ENCODE results near the gene HEXIM2. TPM values are rescaled to one million over a fixed set of nuclear protein-coding genes. Genes with fewer than 3 reads are reported as not detected.
A peak's percentile ranks its signal among the peaks of the same experiment; 100 is the strongest.

HEXIM2 gene
- total RNA-seq, 1 experiment from 2014 or later, result 11.9 TPM

DNA sequence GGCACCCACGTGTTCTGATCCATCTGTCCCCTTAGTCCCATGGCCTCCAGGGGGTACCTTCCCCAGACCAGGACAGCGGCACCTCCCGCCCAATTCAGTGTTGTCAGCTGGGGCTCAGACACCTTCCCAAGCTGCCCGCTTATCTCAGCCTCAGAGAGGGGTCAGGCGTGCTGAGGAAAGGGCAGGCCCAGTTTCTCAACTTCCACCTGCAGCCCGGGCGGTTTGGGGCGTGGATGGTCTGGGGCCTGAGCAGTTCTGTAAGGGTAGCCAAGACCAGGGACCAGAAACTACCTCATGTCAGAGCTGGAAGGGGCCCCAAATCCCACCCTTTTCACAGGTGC, 34.5 kb upstream of the HEXIM2 start (continued):
- TF ChIP-seq, protein P1, sequence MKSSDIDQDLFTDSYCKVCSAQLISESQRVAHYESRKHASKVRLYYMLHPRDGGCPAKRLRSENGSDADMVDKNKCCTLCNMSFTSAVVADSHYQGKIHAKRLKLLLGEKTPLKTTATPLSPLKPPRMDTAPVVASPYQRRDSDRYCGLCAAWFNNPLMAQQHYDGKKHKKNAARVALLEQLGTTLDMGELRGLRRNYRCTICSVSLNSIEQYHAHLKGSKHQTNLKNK (CRISPR knock-in tag; IDR thresholded peaks at IDR 0.05), result no peak
- no peak for TF ChIP-seq IRF2 (CRISPR knock-in tag; IDR thresholded peaks at IDR 0.05; ENCODE audit: borderline replicate concordance, low read depth)
- TF ChIP-seq, protein P2, sequence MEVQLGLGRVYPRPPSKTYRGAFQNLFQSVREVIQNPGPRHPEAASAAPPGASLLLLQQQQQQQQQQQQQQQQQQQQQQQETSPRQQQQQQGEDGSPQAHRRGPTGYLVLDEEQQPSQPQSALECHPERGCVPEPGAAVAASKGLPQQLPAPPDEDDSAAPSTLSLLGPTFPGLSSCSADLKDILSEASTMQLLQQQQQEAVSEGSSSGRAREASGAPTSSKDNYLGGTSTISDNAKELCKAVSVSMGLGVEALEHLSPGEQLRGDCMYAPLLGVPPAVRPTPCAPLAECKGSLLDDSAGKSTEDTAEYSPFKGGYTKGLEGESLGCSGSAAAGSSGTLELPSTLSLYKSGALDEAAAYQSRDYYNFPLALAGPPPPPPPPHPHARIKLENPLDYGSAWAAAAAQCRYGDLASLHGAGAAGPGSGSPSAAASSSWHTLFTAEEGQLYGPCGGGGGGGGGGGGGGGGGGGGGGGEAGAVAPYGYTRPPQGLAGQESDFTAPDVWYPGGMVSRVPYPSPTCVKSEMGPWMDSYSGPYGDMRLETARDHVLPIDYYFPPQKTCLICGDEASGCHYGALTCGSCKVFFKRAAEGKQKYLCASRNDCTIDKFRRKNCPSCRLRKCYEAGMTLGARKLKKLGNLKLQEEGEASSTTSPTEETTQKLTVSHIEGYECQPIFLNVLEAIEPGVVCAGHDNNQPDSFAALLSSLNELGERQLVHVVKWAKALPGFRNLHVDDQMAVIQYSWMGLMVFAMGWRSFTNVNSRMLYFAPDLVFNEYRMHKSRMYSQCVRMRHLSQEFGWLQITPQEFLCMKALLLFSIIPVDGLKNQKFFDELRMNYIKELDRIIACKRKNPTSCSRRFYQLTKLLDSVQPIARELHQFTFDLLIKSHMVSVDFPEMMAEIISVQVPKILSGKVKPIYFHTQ (CRISPR knock-in tag; IDR thresholded peaks at IDR 0.05), result no peak
- TF ChIP-seq, protein P3, sequence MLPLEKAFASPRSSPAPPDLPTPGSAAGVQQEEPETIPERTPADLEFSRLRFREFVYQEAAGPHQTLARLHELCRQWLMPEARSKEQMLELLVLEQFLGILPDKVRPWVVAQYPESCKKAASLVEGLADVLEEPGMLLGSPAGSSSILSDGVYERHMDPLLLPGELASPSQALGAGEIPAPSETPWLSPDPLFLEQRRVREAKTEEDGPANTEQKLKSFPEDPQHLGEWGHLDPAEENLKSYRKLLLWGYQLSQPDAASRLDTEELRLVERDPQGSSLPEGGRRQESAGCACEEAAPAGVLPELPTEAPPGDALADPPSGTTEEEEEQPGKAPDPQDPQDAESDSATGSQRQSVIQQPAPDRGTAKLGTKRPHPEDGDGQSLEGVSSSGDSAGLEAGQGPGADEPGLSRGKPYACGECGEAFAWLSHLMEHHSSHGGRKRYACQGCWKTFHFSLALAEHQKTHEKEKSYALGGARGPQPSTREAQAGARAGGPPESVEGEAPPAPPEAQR (CRISPR knock-in tag; IDR thresholded peaks at IDR 0.05), result no peak
- TF ChIP-seq, protein P4, sequence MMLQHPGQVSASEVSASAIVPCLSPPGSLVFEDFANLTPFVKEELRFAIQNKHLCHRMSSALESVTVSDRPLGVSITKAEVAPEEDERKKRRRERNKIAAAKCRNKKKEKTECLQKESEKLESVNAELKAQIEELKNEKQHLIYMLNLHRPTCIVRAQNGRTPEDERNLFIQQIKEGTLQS (CRISPR knock-in tag; conservative IDR thresholded peaks at IDR 0.05), result no peak

DNA sequence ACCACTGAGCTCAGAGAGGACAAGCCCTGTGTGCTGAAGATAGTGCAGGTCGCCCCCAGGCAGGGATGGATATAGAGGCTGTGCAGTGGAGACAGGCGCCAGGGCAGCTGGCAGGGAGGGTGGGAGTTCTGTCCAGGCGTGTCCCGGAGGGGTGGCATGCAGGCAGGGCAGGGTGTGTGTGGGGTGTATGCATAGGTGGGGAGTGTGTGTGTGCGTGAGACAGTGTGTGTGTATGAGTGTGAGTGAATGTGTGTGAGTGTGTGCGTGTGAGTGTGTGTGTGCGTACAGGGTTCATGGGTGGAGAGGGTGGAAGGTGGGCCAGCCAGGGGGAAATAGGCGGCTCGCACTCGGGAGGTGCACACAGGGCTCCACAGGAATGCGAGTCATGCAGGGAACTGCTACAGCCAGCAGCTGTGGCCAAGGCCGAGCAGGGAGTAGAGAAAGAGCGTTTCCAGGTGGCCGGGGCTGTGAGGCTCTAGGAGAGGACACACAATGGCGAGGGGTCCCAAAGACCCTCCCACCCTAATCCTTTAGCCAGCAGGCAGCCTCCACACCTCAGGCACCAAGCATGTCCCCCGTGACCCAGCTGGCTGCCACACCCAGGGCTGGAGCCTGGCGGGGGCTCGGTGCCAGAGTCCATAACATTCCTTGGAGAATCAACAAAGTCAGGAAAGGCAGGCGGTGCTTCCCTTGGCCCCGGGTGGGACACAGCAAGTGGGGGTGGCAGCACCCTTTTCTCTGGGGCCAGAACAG, 34.0 kb upstream of the HEXIM2 start:
- ATAC-seq, result peak; percentile 7; the same call in 1 of the 2 replicates
- CTCF ChIA-PET, result interaction anchor here (0.6 to 2.3 kb wide), 6 partner anchors 8 to 216 kb away, joined by 3 to 10 read pairs (median 5); partner anchors contain the start of gene ACBD4
- no peak for DNase-seq (ENCODE audit: low spot score)
- no peak overlapping the region for H3K4me3 Mint-ChIP-seq
- no peaks in the 10 kb centered on the region for H3K27me3 Mint-ChIP-seq (ENCODE audit: low read depth)
- TF ChIP-seq, protein P5, sequence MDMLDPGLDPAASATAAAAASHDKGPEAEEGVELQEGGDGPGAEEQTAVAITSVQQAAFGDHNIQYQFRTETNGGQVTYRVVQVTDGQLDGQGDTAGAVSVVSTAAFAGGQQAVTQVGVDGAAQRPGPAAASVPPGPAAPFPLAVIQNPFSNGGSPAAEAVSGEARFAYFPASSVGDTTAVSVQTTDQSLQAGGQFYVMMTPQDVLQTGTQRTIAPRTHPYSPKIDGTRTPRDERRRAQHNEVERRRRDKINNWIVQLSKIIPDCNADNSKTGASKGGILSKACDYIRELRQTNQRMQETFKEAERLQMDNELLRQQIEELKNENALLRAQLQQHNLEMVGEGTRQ (CRISPR knock-in tag; IDR thresholded peaks at IDR 0.05), result no peak
- TF ChIP-seq, protein P6, sequence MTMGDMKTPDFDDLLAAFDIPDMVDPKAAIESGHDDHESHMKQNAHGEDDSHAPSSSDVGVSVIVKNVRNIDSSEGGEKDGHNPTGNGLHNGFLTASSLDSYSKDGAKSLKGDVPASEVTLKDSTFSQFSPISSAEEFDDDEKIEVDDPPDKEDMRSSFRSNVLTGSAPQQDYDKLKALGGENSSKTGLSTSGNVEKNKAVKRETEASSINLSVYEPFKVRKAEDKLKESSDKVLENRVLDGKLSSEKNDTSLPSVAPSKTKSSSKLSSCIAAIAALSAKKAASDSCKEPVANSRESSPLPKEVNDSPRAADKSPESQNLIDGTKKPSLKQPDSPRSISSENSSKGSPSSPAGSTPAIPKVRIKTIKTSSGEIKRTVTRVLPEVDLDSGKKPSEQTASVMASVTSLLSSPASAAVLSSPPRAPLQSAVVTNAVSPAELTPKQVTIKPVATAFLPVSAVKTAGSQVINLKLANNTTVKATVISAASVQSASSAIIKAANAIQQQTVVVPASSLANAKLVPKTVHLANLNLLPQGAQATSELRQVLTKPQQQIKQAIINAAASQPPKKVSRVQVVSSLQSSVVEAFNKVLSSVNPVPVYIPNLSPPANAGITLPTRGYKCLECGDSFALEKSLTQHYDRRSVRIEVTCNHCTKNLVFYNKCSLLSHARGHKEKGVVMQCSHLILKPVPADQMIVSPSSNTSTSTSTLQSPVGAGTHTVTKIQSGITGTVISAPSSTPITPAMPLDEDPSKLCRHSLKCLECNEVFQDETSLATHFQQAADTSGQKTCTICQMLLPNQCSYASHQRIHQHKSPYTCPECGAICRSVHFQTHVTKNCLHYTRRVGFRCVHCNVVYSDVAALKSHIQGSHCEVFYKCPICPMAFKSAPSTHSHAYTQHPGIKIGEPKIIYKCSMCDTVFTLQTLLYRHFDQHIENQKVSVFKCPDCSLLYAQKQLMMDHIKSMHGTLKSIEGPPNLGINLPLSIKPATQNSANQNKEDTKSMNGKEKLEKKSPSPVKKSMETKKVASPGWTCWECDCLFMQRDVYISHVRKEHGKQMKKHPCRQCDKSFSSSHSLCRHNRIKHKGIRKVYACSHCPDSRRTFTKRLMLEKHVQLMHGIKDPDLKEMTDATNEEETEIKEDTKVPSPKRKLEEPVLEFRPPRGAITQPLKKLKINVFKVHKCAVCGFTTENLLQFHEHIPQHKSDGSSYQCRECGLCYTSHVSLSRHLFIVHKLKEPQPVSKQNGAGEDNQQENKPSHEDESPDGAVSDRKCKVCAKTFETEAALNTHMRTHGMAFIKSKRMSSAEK (CRISPR knock-in tag; IDR thresholded peaks at IDR 0.05; ENCODE audit: borderline replicate concordance), result no peak
- TF ChIP-seq GABPB1 (CRISPR knock-in tag; IDR thresholded peaks at IDR 0.05), result no peak
- no peak for TF ChIP-seq CREB1 (CRISPR knock-in tag; IDR thresholded peaks at IDR 0.05)
- no peak for TF ChIP-seq RORB (CRISPR knock-in tag; IDR thresholded peaks at IDR 0.05)
- no peak for TF ChIP-seq FOXK1 (CRISPR knock-in tag; IDR thresholded peaks at IDR 0.05)
- TF ChIP-seq, protein P7, sequence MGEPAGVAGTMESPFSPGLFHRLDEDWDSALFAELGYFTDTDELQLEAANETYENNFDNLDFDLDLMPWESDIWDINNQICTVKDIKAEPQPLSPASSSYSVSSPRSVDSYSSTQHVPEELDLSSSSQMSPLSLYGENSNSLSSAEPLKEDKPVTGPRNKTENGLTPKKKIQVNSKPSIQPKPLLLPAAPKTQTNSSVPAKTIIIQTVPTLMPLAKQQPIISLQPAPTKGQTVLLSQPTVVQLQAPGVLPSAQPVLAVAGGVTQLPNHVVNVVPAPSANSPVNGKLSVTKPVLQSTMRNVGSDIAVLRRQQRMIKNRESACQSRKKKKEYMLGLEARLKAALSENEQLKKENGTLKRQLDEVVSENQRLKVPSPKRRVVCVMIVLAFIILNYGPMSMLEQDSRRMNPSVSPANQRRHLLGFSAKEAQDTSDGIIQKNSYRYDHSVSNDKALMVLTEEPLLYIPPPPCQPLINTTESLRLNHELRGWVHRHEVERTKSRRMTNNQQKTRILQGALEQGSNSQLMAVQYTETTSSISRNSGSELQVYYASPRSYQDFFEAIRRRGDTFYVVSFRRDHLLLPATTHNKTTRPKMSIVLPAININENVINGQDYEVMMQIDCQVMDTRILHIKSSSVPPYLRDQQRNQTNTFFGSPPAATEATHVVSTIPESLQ (CRISPR knock-in tag; IDR thresholded peaks at IDR 0.05), result no peak
- no peak for TF ChIP-seq ESRRA (CRISPR knock-in tag; IDR thresholded peaks at IDR 0.05; ENCODE audit: borderline replicate concordance)
- no peak for TF ChIP-seq CREM (CRISPR knock-in tag; IDR thresholded peaks at IDR 0.05)
- TF ChIP-seq GTF2I (CRISPR knock-in tag; conservative IDR thresholded peaks at IDR 0.05), result no peak
- POLR2A ChIA-PET, result interaction anchor here (1.0 kb wide), 1 partner anchor 12 kb away, joined by 3 read pairs; no protein-coding TSS in a partner anchor
- H3K36me3 Mint-ChIP-seq, result no peaks in the 10 kb centered on the region
- H3K9me3 Mint-ChIP-seq, result no peaks in the 10 kb centered on the region
- peak overlapping the region; percentile 76 for H3K27ac Mint-ChIP-seq
- peaks cover 18% of the 10 kb centered on the region for H3K4me1 Mint-ChIP-seq

All from WTC11 (cell line).